GM23338 (cell line): ENCODE data around the gene SHCBP1L.

Experiments used
- CTCF ChIP-seq, 2 experiments: fragments of 200-600 bp in 1 of 2; sonication (generic) in 1 of 2; conservative IDR thresholded peaks; 2 replicates each; pipeline versions ENCODE4 v1.5.1 to v1.6.1; 2016 to 2017; ENCODE audit warnings: antibody characterized with exemption in 2 of 2, low read depth in 2 of 2, mild to moderate bottlenecking in 2 of 2, moderate library complexity in 1 of 2
- ETS1 ChIP-seq: IDR thresholded peaks from 2 replicates; pipeline ENCODE4 v1.6.1; 2016; ENCODE audit warnings: antibody characterized with exemption
- EZH2 ChIP-seq: fragments of 200-600 bp; sonication (generic); IDR thresholded peaks from one replicate; pipeline ENCODE4 v1.8.0; 2017; ENCODE audit warnings: antibody characterized with exemption, mild to moderate bottlenecking, low read depth; ENCODE audit not compliant: unreplicated experiment
- EZH2phosphoT487 ChIP-seq: fragments of 200-600 bp; sonication (generic); IDR thresholded peaks from one replicate; pipeline ENCODE4 v1.8.1; 2018; ENCODE audit warnings: antibody characterized with exemption; ENCODE audit not compliant: unreplicated experiment
- JUNB ChIP-seq: IDR thresholded peaks from one replicate; pipeline ENCODE4 v1.6.1; 2016; ENCODE audit warnings: antibody characterized with exemption; ENCODE audit not compliant: unreplicated experiment
- POLR2AphosphoS5 ChIP-seq: IDR thresholded peaks from 2 replicates; pipeline ENCODE4 v1.6.1; 2016; ENCODE audit warnings: antibody characterized with exemption, low read depth
- REST ChIP-seq: IDR thresholded peaks from one replicate; pipeline ENCODE4 v1.6.1; 2018; ENCODE audit warnings: antibody characterized with exemption; ENCODE audit not compliant: unreplicated experiment
- ZNF114 ChIP-seq: fragments of 250-450 bp; sonication (Bioruptor Pico); IDR thresholded peaks from 2 replicates; pipeline ENCODE4 v1.5.0; 2020; ENCODE audit warnings: mild to moderate bottlenecking, moderate library complexity
- ZNF462 ChIP-seq: fragments of 250-450 bp; sonication (Bioruptor Pico); IDR thresholded peaks from 2 replicates; pipeline ENCODE4 v1.5.0; 2020; ENCODE audit warnings: mild to moderate bottlenecking, moderate library complexity

- TF ChIP-seq EZH2phosphoT487, result no peak
- TF ChIP-seq CTCF (conservative IDR thresholded peaks at IDR 0.05; ENCODE audit: low read depth in 2 of 2), result no peak
- no peak for TF ChIP-seq ZNF462
- no peak for TF ChIP-seq POLR2AphosphoS5
- no peak for TF ChIP-seq ZNF114 (CRISPR knock-in tag)
- TF ChIP-seq EZH2, result no peak
- TF ChIP-seq JUNB, result no peak
- TF ChIP-seq REST, result no peak
- no peak for TF ChIP-seq ETS1
These were observed 19.9 kb upstream of the SHCBP1L start for GRCh38 chr1:182972829-182973228.
